ENCODE results near the gene CYP27A1.
"Not testable (repeated sequence)": the region's sequence is repeated elsewhere in the genome, so short reads cannot be mapped to it uniquely, and the experiment has no call there.

Gene CYP27A1

DNA sequence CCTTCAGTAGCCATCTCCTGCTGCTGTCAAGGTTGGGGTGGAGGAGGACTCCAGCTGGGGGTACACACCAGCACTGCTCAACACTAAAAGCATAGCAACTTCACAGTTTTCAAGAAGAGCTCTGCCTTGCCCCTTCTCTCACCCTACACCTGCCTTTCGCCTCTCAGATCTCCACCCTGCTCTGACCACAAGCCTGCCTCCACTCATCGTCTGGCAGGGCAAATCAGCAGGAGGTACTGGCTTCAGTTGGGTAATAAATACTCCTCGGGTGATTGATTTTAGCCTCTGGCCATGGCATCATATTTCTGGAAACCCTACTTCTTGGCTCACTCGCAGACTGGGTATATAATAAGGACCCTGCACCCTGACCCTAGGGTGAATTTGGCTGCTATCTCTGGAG lies 52.7 kb downstream of the CYP27A1 start:
- no peak for DNase-seq

DNA sequence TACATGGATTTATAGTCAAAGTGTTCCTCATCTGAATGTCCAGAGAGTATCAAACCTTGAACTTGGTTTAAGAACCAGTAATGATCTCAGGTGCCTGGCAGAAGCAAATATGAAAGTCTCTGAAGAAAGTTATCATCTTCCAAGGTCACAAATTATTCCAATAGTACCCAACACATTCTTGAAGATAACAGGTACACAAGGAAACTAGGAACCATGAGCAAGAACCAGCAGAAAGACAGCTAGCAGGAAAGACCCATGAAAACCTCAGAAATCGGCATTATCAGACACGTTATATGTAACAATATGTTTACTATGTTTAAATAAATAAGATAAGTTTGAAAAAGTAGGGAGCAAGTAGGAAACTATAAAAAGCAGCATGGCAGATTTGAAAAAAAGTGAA lies 55.5 kb downstream of the CYP27A1 start:
- DNase-seq = no peak

DNA sequence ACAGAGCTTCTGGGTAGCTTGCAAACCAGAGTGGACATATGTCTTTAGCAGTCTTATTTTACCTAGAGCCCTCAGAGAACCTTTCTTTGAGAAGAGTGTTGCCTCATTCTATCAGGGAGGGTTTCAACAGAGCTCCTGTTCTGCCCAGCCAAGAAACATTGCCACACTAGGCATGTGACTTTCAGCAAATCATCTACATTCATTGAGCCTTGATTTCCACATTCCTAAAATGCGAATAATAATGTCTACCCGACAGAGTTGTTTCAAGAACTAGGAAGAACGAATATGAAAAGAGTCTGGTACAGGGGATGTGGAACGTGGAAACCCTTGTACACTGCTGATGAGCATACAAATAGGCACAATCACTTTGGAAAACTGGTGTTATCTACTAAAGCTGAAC lies 57.5 kb downstream of the CYP27A1 start:
- DNase-seq = peak; percentile 87

DNA sequence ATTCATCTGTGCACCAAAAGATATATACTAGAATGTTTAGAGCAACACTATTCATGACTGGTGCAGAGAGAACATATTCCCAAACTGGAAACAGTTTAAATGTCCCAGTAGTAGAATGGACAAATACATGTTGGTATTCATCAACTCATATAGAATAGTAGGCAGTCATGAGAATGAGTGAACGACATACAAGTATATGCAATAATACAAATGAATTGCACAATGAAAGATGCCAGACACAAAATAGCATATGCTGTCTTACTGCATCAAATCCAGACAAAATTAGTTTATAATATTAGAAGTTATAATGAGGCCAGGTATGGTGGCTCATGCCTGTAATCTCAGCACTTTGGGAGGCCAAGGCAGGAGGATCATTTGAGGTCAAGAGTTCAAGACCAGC lies 57.9 kb downstream of the CYP27A1 start:
- peak; percentile 54 for DNase-seq

DNA sequence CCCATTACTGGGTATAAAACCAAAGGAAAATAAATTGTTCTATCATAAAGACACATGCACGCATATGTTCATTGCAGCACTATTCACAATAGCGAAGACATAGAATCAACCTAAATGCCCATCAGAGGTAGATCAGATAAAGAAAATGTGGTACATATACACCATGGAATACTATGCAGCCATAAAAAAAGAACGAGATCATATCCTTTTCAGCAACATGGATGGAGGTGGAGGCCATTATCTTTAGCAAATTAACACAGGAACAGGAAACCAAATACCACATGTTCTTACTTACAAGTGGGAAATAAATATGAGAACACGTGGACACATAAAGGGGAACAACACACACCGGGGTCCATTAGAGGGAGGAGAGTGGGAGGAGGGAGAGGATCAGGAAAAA lies 62.4 kb downstream of the CYP27A1 start:
- DNase-seq = not testable (repeated sequence)

DNA sequence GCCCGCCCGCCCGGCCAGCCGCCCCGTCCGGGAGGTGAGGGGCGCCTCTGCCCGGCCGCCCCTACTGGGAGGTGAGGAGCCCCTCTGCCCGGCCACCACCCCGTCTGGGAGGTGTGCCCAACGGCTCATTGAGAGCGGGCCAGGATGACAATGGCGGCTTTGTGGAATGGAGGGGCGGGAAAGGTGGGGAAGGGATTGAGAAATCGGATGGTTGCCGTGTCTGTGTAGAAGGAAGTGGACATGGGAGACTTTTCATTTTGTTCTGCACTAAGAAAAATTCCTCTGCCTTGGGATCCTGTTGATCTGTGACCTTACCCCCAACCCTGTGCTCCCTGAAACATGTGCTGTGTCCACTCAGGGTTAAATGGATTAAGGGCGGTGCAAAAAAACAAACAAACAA lies 65.0 kb downstream of the CYP27A1 start:
- not testable (repeated sequence) for DNase-seq

DNA sequence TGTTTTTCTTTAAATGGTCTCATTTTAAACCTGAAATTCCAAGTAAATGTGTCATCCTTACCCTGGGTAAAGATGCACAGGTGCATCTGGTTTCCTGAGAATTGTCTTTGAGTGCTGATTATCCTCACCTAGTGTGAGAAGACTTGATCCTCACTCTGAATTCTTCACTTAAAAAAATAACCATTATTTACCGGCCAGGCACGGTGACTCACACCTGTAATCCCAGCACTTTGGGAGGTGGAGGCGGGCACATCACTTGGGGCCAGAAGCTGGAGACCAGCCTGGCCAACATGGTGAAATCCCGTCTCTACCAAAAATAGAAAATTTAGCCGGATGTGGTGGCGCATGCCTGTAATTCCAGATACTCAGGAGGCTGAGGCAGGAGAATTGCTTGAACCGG lies 67.8 kb downstream of the CYP27A1 start:
- no peak for DNase-seq

DNA sequence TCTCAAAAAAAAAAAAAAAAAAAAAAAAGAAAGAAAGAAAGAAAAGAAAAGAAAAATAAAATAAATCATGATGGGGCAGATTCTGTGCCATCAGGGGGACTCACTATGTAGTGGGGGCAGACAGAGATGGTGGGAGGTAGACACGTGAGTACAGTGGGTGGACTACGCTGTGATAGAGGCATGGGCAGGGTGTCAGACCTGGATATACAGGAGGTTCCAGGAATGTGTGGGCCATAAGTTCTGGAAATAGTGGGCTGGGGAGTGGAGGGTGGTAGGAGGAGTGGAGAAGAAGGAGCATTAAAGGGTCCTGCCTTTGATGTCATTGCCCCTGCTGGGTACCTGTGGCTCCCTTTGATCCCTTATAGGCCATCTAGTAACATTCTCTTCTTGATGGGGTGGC lies 68.8 kb downstream of the CYP27A1 start:
- no peak for DNase-seq

DNA sequence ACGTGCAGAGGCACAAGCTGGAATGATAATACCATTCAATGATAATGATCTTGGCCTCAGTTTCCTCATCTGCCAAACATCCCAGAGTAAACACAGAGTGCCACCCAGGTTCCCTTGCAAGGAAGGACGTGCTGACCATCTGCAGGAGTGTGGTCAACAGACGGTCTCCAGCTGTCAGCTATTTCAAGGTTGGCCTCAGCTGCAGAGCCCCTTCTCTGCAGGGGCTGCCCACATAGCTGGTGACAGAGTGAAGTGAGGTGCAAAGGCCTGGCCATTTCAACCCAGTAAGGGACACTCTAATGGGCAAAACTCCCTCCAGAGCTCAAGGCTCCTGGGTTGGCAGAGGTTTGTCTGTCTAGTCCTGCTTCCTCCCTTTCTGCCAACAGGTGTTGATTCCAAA lies 69.3 kb downstream of the CYP27A1 start:
- no peak for DNase-seq

DNA sequence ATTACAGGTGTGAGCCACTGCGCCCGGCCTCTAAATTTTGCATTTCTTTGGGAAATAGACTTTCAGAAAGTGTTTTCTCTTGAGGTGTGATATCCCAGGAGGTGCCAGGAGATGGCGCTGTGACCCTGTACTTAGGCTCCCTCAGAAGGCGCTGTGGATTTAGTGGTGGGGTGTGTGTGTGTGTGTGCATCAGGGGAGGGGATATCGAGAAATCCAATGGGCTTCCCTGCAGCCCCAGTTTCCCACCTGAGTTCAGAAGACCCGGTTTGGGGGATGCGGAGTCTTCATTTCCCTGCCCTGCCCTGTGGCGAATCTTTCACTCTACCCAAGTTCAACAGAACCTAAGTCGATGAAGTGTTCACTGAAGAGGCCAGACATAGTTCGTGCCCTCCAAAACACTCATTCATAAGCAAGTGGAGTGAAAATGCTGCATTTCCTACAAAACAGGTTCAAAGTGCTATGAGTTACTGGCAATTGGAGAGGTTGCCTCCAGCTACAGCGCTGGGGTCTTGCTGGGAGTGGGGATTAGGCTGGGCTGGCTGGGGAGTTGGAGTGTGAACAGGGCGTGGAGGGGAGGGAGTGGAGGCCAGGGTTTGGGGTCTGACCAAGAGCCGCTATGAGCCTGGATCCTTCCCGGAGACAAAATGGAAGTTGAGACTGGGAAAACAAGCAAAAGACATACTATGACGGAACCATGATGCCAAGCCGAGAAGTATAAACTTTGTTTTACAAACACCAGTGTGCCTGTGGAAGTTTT lies 71.1 kb downstream of the CYP27A1 start:
- peak; percentile 54 for DNase-seq

DNA sequence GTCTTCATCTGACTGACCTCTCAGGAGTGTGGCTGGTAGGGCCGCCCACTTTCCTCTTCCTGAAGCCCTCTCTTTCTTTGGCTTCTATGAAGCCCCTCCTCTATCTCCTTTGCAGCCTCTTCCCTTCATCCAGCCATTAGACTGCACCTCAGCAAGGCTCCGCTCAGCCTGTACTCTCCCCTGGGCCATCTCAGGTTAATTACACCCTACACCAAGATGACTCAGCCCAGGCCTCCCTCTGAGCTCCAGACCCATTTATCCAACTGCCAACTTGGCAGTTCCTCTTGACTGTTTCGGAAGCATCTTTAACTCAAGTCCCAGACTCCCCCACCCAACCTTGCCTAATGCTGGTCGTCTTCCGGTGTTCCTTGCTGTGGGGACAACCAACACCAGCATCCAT lies 71.8 kb downstream of the CYP27A1 start:
- DNase-seq = peak; percentile 20

DNA sequence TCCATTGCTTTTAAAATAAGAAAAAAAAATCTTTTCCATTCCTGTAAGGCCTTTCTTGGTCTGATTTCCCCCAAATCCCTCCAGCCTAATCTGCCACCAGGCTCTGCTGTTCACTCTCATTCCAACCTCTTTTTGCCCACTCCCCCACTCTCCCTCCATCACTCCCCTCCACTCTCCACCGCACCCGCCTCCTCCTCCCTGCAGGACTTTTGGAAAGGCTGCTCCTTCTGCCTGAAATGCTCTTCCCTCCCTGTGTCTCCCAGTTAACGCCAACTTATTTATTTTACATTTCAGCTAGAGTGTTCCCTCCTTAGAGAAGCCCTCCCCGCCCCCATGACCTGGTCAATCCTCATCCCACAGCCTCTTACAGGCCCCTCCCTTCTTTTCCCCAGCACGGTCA lies 72.9 kb downstream of the CYP27A1 start:
- DNase-seq = no peak

DNA sequence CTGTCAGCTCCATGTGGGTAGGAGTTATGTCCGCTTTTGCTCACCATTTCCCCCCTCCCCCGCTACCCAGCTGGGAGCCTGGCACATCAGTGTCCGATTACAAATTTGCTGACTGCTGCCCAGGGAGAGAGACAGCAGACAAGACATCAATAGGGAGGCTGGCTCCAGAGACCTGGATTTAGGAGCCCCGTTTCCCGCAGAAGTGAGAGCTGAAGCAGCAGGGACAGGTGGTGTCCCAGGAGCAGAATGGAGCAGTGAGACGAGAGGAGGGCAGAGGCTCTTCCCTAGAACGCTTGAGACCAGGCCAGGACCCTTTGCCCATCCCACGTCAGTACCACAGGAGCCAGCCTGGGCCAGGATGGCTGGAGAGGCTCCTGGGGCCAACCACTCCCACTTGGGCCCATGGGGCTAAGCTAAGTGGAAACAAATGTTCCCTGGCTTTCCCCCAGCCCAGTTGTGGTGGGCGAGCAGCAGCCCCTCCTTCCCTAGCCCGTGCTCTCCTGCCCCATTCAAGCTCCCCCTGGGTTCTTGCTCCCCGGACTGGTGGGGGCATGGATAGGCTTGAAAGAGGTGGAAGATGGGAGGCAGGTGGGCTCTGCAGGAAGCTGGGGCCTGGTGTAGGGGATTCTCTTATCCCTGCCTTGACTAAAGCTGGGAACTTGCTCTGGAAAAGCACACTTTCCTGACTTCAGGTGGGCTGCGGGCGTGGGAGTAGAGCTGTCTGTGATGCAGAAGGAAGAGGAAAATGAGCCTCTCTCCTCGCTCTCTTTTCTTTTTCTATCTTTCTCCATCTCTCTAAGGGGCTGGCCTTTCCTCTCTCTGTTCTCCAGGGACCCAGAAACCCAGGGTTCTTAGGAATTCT lies 73.6 kb downstream of the CYP27A1 start:
- no peak for DNase-seq

DNA sequence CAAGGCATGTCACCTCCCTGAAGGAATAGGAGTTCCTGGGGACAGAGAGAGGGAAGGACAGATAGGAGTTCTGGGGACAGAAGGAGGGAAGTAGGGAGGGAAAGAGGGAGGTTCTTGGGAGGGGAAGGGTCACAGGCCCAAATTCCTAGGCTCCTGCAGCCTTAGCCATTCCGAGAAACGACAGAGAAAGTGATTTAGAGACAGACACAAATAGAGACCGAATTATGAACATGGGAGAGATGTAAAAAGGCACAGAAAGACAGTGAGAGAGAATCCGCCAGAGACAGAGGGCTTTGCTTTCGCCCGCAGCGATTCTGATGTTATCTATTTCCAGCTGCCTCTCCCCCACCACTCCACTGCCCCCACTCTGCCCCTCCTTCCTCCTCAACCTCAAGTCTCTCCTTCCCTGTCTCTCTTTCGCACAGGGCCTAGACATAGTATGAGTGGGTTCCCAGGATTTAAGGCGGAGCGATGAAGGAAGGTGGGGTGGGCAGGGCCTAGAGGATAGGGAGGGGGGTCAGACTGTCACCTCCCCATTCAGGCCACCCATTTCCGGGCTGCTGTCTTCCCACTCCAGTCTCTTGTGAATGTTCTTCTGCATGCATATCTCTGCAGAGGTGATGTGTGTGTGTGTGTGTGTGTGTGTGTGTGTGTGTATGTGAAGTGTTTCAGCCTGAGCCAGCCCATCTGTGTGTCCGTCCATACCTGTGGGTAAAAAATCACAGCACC lies 74.4 kb downstream of the CYP27A1 start:
- no peak for DNase-seq

DNA sequence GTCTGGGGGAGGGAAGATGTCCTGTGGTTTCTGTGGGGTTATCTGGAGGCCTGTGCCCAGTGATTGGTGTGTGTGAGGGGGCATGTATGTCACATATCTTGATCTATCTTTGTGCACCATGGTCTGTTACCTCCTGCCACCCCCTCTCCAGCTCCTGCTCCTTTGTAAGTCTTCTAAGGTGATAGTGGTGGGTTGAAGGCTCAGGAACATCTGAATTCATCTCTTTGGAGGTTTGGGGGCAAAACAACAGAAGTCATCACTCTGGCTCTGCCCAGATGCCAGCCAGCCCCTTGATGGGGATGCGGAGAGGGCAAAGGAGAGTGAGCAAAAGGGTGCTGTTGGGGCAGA lies 74.9 kb downstream of the CYP27A1 start:
- no peak for DNase-seq

DNA sequence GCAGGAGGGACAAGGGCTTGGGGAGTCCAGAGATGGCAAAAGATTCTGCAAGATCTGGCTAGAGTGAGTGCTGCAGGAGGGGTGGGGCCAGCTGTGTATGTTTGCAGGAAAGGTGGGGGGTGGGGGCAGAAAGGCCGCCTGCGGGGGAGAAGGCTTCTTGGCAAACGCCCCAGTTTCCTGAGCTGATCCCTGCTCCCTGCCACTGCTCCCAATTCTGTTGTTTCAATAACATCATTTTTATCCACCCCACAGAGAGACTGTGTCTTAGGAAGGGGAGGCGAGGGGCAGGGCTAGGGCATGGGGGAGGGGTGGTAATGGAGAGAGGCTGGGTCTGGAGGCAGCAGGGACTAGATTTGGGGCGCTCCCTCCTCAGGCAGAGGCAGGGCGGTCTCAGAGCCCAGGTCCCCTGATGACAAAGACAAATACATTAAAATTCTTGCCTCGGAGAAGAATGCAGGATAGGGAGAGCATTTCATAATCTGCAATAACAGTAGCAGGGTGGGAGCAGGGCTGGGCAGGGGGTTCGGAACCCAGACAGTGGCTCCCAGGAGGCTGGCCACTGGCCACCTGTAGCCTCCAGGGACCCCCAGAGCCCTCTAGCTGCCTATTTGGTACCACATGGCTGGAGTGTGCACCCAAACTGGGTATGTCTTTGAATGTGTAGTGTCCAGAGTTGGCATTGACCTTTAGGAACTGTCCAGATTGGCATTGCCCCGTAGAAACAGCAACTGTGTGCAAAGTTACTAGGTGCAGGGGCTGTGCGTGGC lies 75.6 kb downstream of the CYP27A1 start:
- DNase-seq = no peak

DNA sequence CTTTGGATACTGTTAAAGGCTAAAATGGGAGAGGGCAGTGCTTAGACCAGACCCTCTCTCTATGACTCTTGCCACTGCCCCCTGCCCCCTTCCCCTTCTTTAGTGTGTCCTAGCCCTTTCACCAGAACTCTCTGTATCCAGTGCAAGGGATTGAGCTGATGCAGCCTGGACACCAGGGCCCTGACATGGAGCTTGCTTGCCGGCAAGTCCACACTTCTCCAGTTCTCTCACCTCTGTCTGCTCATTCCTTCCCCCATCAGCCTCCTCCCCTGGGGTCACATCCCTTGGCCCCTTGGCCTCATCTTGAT lies 76.1 kb downstream of the CYP27A1 start:
- no peak for DNase-seq

DNA sequence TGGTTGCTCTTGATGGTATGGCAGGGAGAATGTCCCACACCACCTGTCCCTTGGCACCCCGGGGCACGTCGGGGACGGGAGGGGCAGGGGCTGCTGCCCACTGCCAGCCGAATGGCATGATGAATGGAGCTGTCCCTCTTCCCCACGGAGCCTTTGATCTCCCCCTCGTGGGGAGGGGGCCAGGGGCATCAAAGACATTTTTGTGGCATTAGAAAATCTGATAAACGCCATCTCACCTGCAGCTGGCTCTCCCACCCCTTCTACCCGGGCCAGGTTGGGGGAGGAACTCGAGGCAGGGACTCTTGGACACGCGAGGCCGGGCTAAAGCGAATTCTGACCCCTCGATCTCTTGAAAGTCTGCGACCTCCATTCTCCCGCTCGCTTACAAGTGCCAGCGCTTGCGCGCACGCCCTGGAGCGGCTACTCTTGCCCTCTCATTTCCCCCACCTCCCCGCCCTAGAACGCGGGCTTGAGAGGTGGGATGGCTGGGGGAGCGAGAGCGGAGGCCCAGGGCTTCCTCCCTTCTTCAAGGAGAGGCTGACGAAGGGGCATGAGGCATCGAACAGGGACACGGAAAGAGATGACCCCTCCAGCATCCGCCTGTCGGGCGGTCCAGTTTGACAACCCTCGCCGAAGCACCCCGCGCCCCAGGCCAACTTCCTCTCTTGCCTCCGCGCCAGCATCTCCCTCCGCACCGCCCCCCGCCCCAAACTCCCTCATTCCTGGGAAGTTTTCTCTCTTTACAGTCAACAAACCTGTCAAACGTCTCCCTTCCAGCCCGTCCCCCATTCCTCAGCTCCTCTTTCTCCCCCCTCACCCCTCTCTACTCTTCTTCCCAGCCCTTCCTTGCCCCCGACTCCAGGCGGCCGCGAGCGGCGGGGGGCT lies 77.0 kb downstream of the CYP27A1 start:
- no peak for DNase-seq

DNA sequence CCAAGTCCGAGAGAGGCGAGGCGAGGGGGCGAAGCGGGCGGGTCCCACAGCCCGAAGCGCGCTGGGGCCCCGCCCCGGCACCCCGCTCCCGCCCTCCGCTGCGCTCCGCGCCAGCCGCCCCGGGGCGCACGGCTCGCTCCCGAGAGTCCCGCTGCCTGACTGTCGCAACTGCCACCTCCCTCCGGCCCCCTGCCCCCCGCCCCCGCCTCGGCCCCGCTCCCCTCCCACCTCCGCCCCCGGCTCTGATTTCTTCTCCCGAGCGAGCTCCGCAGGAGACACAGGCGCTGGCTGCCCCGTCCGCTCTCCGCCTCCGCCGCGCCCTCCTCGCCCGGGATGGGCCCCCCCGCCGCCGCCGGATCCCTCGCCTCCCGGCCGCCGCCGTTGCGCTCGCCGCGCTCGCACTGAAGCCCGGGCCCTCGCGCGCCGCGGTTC lies 77.6 kb downstream of the CYP27A1 start, which contains the start of gene WNT6:
WNT6 (plus strand) TSS at position 250 of the 432 bp plus-strand sequence. CDS start 233 bp downstream, outside the sequence.
- DNase-seq = no peak

DNA sequence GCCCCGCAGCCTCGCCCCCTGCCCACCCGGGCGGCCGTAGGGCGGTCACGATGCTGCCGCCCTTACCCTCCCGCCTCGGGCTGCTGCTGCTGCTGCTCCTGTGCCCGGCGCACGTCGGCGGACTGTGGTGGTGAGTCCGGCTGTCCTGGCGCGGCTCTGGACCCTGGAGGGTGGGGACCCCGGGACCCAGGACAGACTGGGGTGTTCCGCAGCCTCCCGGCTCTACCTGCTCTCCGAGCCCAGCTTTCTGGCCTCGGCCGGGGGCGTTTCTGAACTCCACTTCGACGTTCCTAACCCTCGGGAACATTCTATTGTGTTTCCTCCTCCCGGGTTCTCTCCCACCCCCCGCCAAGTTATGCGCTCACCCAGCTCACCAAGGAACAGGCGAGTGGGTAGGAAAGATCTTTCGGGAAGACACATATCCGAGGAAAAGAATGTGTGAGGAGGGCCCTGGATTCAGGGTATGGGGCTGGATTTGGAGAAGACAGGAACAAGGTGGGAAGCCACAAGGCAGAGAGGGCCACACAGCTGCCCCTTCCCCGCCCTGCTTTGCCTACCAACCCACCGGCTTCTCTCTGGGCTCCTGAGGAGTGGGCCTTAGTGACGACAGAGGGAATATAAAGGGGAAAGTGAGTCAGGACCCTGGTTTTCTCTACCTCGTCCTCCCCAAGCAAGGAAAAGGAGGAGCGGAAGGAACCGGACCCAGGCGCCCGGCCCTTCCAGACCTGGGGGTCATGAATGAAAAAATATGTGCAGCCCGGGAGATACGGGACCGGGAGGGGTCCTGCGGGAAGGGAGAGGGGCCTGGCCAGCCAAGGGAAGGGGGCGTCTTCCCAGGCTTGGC lies 78.3 kb downstream of the CYP27A1 start:
- DNase-seq = no peak

DNA sequence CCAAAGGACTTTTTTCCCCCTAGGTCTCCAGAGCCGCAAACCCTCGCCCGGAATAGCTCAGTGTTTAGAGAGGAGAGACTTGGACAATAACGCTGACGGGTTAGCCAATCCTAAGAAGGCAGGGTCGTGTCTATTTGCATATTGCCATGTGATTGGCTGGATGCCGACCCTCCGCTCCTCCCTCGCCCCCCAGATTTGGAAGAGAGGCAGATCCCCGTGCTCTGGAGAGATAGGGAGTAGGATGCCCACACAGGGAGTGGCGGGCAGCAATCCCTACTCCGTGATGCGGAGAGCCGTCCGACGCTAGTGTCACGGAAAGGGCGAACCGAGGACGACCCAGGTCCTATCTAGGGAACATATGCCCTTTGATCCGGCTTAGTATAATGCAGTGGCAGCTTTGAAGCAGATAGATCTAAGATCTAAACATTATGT lies 79.0 kb downstream of the CYP27A1 start:
- DNase-seq = no peak
